ENCODE results near the gene SNX14. TPM values are rescaled to one million over a fixed set of nuclear protein-coding genes. Genes with fewer than 3 reads are reported as not detected.

The SNX14 gene
- total RNA-seq, 1 experiment from 2014 or later, result 79.4 TPM

- in situ Hi-C loops (cut with HindIII; ENCODE audit: low sequenced_read_pairs), result no loop called here
Observed at GRCh38 chr6:85476532-85476931, 117.1 kb downstream of the SNX14 start.

DNA sequence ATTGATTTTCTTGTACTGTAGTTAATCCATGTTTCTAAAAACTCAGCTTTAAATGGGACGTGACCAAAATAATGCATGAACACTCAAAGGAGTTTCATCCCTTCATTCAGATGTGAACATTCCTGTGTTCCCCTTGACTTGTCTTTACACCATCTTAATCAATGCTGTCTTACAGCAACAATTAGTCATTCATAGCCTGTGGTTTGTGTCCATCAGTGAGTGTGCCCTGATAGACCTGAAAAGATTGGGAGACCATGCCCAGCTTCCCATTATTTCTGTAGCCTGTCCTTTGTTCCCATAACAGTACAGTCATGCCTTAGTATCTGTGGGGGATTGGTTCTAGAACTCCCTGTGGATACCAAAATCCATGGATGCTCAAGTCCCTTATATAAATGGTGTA is 119.9 kb downstream of the SNX14 start:
- DNase-seq (ENCODE audit: low spot score), result no peak
- in situ Hi-C loops (cut with HindIII; ENCODE audit: low sequenced_read_pairs), result no loop called here

More at GRCh38 chr6:85476532-85476931, 117.1 kb downstream of the SNX14 start:
- no peak for DNase-seq (ENCODE audit: low spot score)

- no peak for DNase-seq (ENCODE audit: low spot score)
- in situ Hi-C loops (cut with HindIII; ENCODE audit: low sequenced_read_pairs), result no loop called here
Observed at GRCh38 chr6:85472744-85473143, 120.9 kb downstream of the SNX14 start.

DNA sequence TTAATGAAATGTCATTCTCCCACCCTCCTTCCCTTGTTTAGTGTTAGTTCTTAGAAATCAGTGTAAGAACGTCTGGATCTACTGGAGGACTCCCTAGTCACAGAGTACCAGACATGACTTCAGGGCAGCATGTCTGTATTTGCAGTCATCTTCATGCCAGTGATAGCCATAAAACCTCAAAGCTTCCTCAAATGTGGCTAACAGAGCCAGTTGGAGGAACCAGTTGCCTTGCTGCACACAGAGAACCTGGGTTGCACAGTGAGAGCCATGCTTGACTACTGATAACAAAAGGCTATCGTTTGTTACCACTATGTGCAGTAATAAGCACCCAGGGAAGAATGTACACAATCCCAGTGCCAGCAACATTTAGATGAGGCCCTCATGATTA is 123.6 kb downstream of the SNX14 start:
- DNase-seq (ENCODE audit: low spot score), result no peak
- in situ Hi-C loops (cut with HindIII; ENCODE audit: low sequenced_read_pairs), result no loop called here

DNA sequence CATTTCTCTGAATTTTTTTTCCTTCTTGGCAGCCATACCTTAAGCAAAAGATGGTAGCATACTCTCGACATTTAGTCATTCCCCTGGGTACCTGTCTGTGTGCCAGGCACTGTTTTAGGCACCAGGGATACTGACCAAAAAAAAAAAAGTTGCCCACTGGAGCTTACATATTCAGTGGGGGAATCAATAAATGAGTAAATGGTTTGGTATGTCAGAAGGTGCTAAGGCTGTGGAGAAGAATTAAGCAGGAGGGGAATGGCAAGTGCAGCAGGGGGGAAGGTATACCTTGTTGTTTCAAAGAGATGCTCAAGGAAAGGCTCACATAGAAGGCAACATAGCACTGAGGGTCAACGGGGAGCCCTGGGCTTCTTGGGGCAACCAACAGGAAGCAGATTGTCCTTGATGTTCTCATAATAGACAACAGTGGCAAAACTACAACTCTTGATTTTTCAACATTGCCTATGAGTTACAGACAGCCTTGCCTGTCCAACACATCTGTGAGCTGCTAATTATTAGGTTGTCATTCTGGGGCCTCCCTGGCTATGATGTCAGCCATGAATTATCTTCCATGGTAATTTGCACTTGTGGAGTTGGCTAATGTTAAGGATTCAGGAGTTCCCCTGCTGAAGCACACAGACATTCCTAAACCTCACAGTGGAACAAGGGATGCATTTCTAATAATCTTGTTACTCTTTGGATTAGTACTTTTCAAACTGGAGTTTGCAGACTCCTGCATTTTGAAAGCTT is 124.2 kb downstream of the SNX14 start:
- in situ Hi-C loops (cut with HindIII; ENCODE audit: low sequenced_read_pairs), result no loop called here
- DNase-seq (ENCODE audit: low spot score), result no peak

DNA sequence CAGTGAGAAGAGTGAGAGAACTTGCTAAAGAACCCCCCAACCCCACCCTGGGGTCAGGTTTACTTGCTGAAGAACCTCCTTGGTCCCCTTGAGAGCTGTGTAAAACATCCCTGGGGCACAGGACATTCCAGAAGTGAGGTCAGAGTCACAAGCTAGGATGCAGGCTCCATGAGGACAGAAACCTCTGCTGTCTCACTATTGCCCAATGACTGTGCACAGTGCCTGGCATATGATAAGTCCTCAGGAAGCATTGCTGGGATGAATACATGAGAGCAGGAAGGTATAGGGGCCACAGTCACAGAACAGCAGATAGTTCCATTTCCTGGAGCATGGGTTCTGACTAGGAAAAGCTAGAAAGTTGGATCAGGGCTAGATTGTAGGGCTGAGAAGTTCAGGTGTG is 125.3 kb downstream of the SNX14 start:
- DNase-seq (ENCODE audit: low spot score), result no peak
- in situ Hi-C loops (cut with HindIII; ENCODE audit: low sequenced_read_pairs), result no loop called here

- in situ Hi-C loops (cut with HindIII; ENCODE audit: low sequenced_read_pairs), result no loop called here
- DNase-seq (ENCODE audit: low spot score), result no peak
Observed at GRCh38 chr6:85465762-85466161, 127.9 kb downstream of the SNX14 start.

DNA sequence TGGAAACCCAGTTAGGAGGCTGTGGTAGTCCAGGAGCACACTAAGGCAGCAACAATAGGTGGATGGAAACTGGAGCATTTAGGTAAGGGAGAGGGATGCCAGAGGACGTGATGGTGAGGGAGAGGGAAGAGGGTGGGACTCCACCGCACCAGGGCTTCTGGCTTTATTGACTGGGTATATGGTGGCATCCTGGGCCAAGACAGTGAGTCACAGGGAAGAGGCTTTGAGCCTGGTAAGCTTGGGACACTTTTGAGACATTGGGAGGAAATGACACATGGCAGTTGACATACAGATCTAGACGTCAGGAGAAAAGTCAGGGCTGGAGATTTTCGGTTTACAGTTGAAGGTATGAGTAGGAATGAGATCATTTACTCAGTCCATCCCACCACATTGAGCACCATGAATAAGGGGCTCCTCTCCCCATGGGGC is 128.9 kb downstream of the SNX14 start:
- no peak for DNase-seq (ENCODE audit: low spot score)
- in situ Hi-C loops (cut with HindIII; ENCODE audit: low sequenced_read_pairs), result no loop called here

- no peak for DNase-seq (ENCODE audit: low spot score)
- in situ Hi-C loops (cut with HindIII; ENCODE audit: low sequenced_read_pairs), result no loop called here
Observed at GRCh38 chr6:85464260-85464644, 129.4 kb downstream of the SNX14 start.

DNA sequence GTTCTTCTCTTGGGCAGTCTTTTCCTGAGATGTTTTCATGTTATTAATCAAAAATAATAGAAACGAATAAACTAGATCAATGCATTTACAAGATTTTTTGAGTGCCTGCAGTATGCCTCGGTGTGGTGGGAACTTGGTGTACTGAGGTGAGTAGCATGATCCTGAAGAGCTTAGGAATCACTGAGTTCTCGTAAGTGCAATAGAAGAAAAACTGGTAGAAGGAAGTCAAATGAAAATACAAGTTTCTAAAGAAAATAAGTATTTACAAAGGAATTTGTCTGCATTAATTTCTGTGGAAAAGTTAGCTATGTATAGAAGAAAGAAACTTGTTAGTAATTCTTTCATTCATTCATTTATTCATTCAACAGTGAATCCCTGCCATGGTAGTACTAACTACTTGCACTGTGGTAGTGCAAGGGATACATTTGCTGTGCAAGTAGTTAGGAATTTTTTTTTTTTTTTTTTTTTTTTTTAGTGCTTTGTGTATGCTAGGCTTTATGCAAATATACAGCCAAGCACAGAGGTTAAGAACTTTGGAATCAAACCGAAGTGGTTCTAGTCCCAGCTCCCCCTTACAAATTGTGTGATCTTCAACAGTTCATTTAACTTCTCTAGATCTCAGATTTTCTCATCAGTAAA is 129.9 kb downstream of the SNX14 start:
- DNase-seq (ENCODE audit: low spot score), result no peak
- in situ Hi-C loops (cut with HindIII; ENCODE audit: low sequenced_read_pairs), result no loop called here

- in situ Hi-C loops (cut with HindIII; ENCODE audit: low sequenced_read_pairs), result no loop called here
Observed at GRCh38 chr6:85462673-85463072, 131.0 kb downstream of the SNX14 start.

GRCh38 chr6:85461798-85462170 is 131.9 kb downstream of the SNX14 start:
- in situ Hi-C loops (cut with HindIII; ENCODE audit: low sequenced_read_pairs), result no loop called here
- DNase-seq (ENCODE audit: low spot score), result no peak

More at GRCh38 chr6:85462673-85463072, 131.0 kb downstream of the SNX14 start:
- no peak for DNase-seq (ENCODE audit: low spot score)

DNA sequence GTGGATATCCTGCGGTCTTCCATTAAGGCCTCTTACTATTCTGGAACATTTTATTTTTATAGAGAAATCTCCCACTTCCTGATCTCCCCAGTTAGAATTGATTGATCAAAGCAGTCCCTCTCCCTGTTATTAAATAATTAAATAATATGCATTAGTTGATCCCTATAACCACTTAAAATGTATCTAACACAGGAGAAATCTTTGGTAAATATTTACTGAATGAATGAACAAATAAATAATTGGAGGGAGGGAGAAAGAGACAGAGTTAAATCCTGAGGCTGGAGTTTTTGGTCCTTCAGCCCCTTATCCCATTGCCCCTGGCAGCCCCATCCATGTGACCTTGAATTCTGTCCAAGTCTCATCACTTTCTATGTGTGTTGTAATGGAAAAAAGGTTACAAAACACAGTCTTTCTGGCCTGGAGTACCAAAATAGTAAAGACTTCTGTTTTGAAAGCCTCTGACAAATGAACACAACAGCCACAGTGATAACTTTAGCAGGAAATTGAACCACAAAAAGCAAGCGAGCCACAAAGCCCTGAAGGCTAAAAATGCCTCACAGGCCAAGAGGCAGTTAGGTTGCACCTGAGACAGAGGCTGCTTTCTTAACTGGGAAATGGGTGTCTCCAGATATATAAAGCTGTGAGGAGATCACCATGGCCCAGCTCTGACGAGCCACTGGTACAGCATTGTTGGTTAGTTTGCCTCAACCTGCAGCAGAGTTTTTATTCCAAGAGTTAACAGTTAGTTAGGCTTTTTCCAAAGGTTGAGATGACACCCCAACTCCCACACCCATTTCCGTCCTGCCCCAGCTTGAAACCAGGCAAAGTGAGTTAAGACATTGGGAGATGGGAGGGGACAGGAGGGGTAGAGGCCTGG is 132.5 kb downstream of the SNX14 start:
- no peak for DNase-seq (ENCODE audit: low spot score)
- in situ Hi-C loops (cut with HindIII; ENCODE audit: low sequenced_read_pairs), result no loop called here

GRCh38 chr6:85460154-85460920 is 133.3 kb downstream of the SNX14 start:
- no peak for DNase-seq (ENCODE audit: low spot score)
- in situ Hi-C loops (cut with HindIII; ENCODE audit: low sequenced_read_pairs), result no loop called here

GRCh38 chr6:85459224-85459901 is 134.3 kb downstream of the SNX14 start:
- in situ Hi-C loops (cut with HindIII; ENCODE audit: low sequenced_read_pairs), result no loop called here
- DNase-seq (ENCODE audit: low spot score), result no peak

DNA sequence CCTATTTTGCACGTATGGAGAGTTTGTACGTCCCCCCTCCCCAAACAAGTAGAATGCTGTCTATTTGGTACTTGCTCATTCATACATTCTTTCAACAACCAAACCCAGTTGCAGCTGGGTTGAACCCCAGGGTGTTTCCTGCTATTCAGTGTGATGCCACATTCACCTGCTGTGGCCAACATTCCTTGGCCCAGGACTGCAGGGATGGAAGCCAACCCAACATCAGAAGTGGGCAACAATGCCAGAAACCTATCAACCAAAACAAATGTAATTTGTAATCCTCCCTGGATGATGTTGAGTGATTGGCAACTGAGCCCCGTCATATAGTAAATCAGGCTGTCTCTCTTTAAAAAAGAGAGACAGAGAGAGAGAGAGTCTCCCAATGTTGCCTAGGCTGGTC is 134.9 kb downstream of the SNX14 start:
- in situ Hi-C loops (cut with HindIII; ENCODE audit: low sequenced_read_pairs), result no loop called here

DNA sequence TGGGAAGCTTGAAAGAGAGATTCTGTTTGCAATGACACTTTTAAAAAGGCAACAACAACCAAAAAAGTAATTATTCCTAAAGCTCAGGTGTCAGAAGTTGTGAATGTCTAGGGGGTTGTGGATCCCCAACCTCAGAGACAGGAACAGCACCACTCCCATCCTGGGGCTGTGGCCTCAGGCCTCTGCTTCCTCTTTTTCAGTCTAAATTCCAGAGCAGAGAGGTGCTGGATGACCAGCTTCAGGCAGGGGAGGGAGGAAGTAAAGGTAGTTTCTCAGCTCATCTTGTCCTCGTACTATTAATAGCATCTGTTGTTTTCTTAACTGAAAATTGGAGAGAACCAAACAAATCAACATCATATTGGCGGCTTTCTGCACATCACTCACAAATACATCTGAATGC is 135.5 kb downstream of the SNX14 start:
- no peak for DNase-seq (ENCODE audit: low spot score)
- in situ Hi-C loops (cut with HindIII; ENCODE audit: low sequenced_read_pairs), result no loop called here

More for the DNA sequence above, 134.9 kb downstream of the SNX14 start:
- DNase-seq (ENCODE audit: low spot score), result peak; percentile 7

GRCh38 chr6:85456782-85457181 is 136.9 kb downstream of the SNX14 start:
- in situ Hi-C loops (cut with HindIII; ENCODE audit: low sequenced_read_pairs), result no loop called here
- no peak for DNase-seq (ENCODE audit: low spot score)
